HG02970 (cell line): ENCODE results near the gene GRB2.
"Not testable (repeated sequence)": the region's sequence is repeated elsewhere in the genome, so short reads cannot be mapped to it uniquely, and the experiment has no call there.

ENCODE experiments used
- ATAC-seq: cut with Tn5 transposase; IDR thresholded peaks from one replicate; pipeline ENCODE4 v1.9.1; 2021; ENCODE audit warnings: mild to moderate bottlenecking, moderate library complexity, moderate number of reproducible peaks; ENCODE audit not compliant: unreplicated experiment, low FRiP score

The GRB2 gene

DNA sequence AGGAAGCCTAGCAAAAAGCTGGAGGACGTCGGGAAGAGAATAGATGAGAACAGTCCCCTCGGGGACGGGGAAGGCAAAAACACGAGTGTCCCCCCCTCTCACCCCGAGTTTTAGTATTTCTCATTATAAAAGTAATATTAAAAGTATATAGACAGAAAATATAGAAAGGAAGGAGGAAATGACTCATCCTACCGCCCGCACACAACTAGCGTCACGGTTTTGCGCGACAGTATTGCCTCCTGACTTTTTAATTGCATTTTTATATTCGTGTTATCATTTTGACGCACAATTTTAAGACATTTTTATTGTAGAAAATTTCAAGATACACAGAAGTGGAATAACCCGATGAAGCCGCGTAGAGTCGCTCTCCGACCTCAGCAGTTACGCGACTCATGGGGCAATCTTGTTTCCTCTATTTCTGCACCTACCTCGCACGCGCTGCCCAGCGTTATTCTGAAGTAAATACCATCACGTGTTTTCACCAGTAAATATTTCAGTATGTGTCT is 115.6 kb downstream of the GRB2 start:
- ATAC-seq = peak; percentile 12

DNA sequence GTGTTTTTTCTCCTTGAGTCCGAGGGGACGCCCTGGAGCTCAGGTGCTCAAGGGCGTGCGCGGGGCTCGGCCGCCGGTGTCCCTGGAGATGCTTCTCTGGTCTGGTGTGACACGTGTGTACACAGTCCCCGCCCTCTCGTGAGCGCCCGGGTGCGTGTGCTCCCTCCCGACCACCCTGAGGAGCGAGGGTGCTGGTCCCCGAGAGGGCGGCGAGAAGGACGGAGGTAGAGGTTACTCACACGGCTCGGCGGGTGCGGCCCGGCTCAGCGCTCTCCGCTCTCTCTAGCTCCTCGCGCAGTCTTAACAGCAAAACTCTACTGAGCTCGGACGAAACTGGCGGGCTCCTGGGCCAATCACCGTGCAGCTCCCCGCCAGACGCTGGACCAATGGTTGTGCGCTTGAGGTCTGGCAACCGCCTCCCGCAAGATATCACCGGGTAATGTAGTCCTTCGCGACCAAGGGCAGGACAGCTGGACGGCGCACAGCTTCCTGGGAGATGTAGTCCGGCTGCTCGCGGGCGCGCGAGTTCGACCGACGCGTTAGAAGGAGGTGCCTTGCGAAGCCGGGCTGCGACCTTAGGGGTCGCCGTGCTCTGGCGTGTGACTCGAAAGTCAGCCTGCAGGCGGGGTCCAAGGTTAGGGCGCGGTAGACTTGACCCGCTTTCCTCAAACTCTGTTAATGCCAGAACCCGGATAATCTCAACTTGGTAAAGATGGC is 116.2 kb downstream of the GRB2 start, which contains the start of gene SLC25A19:
SLC25A19 (minus strand) TSS at position 319 of the 717 bp plus-strand sequence. CDS start 2,669 bp downstream, outside the sequence.
- ATAC-seq = peak; percentile 89

DNA sequence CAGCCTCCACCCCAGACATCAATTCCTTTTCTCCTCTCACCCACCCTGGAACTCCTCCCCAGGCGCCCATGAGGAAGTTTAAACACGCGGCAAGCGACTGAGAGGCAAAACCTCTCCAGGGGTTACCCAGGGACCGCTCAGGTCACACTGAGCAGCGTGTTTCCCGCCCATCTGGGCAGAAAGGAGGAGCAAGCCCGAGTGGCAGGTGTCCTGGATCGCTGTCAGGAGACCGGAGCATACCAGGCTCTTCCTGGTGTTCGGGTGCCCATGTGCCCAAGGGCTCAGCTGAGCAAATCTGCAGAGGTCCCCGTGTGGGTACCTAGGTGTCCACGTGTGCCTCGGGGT is 116.7 kb downstream of the GRB2 start:
- ATAC-seq = peak; percentile 7

DNA sequence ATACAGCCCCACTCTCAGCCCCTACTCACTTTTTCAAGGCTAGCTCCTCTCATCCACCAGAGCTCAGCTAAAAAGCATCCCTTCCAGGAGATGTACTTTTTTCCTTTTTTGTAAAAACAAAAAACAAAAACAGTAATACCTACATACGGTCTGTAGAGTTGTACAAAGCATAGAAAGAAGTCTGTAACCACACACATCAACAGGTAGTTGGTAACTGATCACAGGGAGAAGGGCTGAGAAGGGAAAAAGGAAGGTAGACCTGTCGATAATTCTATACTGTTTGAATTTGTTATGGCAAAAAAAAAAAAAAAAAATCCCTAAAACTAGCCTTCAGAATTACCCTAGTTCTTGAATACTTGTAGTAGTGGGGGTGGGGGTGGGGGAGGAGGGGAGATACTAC is 117.1 kb downstream of the GRB2 start:
- no peak for ATAC-seq

DNA sequence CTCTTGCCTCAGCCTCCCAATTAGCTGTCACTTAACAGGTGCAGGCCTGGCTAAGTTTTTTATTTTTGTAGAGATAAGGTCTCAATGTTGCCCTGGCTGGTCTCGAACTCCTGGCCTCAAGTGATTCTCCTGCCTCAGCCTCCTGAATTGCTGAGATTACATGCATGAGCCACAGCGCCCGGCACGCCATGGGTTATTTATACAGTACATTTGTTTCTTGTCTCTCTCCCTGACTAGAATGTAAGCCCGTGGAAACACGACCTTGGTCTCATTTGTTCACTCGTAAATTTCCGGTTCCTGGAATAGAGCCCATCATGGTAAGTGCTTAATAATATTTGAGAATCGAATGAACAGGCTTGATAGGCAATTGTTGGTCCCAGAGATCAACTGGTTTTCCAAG is 118.3 kb downstream of the GRB2 start:
- ATAC-seq = no peak

DNA sequence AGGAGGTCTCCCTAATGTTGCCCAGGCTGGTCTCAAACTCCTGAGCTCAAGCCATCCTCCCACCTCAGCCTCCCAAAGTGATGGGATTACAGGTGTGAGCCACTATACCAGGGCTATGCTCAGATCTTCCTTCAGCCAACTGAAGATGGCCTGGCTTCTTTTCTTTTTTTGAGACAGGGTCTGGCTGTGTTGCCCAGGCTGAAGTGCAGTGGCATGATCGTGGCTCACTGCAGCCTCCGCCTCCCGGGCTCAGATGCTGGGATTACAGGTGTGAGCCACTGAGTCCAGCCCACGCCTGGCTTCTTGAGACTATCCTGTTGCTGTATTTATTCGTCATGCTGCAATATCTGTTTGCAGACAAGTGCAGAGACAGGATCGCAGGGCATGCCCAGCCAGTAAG is 120.4 kb downstream of the GRB2 start:
- no peak for ATAC-seq

DNA sequence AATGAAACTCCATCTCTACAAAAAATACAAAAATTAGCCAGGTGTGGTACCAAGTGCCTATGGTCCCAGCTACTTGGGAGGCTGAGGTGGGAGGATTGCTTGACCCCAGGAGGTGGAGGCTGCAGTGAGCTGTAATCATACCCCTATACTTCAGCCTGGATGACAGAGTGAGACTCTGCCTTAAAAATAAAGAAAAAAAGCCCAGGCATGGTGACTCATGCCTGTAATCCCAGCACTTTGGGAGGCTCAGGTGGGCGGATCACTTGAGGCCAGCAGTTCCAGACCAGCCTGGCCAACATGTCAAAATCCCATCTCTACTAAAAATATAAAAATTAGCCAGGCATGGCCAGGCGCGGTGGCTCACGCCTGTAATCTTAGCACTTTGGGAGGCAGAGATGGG is 125.3 kb downstream of the GRB2 start:
- ATAC-seq = not testable (repeated sequence)

DNA sequence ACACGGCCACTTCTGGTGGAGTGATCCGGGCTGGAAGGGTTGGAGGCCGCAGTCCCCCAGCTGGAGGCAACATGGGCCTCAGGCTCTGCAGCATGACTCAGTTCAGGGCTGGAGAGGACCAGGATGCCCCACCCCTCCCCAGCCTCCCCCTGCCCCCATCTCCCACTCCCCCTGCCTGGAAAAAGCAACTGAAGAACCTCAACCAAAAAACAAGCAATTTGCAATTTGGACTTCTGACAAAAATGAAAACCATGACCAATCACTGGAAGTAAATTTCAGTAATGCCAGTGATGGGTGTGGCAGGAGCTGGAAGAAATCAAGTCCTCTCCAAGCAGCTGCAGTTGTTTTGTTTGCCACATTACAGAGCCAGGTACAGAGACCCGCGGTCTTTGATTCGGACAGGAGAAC is 127.8 kb downstream of the GRB2 start:
- ATAC-seq = no peak

DNA sequence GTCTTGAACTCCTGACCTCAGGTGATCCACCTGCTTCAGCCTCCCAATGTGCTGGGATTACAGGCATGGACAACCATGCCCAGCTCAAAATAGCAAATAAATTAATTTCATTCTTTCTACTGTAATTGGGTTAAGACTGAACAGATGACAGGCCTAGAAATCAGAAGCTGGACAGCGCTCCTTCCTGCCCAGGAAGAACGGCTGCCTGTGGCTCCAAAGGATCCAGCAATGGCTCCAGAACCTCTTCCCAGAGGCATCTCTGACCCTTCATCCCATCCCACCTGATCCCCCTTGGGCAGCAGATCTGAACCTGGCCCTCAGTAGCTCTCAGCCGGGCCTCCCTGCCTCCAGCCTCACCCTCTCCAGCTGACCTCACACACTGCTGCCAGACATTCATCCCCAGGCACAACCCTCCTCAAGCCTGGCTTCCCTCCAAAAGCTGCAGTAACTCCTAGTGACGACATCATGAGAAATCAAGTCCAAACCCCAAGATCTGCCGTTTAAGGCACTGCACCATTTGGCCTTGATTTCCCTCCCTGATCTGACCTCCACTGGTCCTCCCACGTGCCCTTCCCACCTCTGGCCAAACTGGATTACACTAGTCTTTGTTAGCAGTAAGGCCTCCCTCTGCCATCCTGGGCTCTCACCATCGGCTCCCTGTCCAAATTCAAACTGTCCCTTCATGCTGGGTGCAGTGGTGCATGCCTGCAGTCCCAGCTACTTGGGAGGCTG is 131.3 kb downstream of the GRB2 start:
- ATAC-seq = no peak

DNA sequence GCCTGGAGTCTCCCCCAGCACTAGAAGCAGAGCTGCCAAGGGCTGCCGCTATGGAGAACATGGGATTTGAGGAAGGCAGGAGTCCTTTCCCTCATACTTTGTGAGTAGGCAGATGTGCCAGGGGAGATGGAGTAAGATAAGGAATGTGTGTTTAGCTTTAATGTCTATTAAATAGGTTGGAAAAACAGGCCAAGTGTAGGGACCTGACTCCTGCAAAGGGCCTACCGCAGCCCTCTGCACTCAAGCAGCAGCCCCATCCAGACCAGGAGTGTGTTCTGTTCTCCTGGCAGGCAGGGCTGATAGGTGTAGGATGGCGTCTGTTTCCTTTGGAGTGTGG is 132.7 kb downstream of the GRB2 start:
- ATAC-seq = no peak

DNA sequence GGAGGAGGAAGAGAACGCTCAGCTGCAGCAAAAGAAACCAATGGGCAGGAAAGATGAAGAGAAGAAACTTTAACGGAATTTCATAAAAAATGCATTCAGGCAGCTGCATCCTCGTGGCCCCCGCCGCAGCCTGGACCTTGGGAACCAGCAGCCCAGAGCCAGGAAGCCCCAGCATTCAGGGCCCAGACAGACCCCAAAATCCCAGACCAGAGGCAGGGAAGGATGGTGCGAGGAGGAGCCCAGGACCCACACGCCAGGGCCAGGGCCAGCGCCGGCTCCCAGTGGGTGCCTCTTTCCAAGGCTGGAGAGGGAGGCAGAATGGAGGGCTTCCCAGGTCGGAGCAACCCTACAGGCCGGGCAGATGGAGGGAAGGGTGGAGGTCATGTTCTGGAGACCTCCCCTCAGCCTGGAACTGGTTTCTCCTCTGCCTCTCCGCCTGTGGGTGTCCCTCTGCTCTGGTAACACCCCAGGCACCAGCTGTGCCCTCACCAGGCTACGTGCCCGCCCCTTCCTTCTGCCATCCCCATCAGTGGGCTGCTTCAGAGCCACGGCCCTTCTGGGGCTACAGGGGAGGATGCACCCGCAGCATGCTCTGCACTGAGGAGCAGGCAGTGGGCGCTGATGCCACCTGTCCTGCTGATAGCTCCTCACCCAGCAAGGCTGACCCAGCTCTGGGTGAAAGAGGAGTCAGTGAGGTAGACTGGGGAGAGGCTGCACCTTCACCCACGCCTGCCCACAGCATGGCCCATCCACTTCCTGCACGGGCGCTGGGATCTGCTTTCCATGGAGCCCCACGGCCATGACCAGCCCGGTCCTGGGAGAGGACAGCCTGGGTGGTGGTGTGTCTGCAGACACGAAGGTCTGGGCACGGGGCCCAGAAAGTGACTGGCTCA is 133.3 kb downstream of the GRB2 start:
- ATAC-seq = no peak

DNA sequence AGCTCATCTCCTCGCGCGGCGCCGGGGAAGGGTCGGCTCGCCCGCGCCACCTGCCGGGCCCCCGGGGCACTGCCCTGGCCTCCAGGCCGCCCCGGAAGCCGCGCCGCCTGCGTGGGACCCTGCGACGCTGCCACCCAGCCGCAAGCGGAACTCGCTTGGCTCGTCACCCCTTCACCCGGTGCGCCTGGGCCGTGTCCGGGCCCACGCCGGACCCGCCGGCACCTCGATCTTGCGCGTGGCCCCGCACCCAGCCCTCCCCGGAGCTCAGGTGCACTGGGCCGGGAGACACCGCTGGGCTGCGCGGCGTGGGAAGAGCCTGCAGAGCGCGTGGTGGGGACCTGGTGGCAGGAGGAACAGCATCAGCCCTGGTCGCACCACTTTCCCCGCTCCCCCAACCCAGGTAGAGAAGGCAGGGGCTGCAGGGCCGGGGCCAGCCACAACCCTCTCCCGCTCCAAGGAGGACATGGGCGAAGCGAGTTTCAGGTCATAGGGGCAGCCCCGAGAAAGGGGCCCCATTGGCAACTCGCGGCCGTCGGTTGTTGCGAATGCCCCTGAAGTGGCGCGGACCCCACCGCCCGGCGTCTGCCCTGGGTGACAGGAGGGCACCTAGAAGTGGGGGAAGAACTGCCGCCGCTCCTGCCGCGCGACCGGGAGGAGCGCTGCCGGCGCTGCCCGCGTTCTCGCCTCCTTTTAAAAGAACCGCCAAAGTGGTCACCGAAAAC is 134.1 kb downstream of the GRB2 start:
- ATAC-seq = peak; percentile 69

DNA sequence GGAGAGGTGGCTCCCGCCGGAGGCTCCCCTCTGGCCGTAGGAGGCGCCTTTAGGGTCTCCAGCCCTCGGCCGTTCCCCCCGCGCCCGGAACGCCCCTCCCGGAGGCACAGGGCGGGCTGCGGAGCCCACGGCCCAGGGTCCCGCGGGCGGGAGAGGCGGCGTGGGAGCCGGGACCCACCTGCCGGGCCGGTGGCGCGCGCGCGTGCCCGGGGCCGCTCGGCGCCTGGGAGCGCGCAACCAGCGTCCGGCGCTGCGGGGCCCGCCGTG is 134.6 kb downstream of the GRB2 start, which contains the start of gene MIF4GD:
MIF4GD (minus strand) TSS at position 266 of the 267 bp plus-strand sequence. CDS start 1,036 bp downstream, outside the sequence.
- ATAC-seq = no peak

DNA sequence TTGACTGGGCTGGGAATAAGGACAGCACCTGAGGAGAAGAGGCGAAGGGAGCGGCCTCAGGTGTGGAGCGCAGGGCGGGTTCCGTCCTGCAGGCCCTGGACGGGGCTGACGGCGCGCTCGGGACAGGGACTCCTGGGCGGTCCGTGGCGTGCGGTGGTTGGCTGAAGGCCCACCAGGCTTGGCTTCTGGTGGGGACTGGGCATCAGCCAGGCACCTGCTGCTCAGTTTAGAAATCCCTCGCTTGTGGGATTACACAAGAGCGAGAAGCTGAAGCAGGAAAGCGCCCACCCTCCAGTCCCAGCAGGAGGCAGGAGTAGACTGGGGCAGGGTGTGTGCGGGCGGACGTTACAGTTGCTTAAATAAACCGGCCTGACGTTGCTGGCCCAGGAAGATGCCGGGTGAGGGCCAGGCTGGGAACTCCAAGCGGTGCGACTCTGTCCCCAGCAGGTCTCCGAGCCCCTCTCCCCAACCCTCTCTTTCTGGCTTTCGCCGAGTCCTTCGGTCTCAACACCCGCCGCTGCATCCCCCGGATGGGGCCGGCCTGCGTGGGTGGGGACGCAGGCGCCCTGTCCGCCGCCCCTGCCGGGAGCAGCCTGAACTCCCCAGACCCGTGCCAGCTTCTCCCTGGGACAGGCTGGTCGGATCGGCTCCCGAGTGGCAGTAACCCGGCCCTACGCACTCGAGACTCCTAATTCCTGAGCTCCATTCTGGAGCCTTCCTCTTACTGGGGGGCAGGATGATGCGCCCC is 135.1 kb downstream of the GRB2 start:
- peak; percentile 29 for ATAC-seq

DNA sequence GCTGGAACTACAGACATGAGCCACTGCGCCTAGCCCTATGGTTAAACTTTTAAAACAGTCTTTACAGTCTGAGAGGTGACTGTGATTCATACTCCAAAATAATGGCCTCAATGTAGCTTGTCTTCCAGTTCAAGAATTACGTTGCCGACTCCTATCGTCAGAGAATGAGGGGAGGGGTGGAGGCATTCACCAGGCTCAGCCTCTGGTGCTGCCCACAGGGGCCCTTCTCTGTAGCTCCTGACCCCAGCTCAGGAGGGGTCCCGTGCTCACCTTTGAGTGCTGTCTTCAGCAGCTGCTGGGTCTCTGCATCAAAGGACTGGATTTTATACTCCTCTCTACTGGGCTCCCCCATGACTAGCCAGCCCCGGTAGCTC is 135.6 kb downstream of the GRB2 start:
- no peak for ATAC-seq
